GM18526 (cell line): ENCODE measurements around the gene CRACR2B.

Experiments
- POLR2A ChIP-seq: IDR thresholded peaks from 3 replicates; pipeline ENCODE4 v1.6.1; 2011; ENCODE audit not compliant: insufficient read length; ENCODE audit errors: extremely low read depth

CRACR2B gene

DNA sequence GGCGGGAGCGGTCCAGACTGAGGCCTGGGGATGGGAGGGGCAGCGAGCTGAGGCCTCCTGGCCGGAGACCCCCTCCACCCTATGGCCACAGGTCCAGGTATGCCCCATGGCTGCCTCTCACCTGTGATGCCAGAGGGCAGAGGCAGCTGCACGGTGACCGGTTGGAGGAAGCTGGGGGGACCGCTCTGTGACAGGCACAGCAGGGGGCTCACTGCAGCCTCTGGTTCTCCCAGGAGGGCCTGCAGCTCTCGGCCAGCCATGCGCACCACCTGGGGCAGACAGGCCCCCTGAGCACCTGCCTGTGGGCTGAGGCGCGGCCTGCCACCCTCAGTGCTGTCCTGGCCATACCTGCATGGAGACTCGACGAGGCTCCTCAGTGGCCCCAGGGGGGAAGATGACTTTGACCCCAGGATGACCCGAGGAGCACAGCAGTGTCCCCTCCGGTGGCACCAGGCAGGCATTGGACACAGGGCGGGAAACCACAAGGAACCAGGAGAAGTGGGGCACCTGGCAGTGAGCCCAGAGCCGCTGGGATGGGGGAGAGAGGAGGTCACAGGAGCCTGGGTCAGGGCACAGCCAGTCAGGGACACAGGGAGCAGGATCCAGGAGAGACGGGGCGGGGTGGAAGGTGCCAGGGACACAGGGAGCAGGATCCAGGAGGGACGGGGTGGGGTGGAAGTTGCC, 26.5 kb upstream of the CRACR2B start:
- TF ChIP-seq POLR2A: no peak

DNA sequence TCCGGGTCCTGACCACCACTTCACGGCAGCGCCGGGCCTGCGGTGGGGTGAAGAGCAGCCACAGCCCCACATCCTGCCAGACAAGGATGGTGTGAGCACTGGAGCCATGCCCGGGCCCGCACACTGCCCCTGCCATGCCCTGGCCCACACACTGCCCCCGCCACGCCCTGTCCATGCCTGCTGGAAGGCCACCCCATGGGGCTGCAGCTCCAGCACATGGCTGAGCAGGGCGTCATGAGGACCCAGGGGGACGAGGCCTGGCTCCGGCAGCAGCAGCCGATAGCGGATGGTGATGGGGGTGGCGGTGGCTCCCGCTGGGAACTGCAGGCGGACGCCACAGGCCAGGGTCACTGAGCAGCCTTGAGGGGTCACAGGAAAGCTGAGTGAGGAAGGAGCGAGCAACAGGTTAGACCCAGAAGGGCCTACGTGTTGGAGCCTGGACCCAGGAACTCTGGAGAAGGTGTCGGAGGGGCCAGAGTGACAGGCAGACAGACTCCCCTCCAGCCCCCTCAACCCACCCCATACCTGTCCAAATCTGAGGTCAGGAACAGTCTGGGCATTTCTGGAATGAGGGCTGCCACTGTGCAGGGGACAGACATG, 25.6 kb upstream of the CRACR2B start:
- TF ChIP-seq POLR2A: no peak

DNA sequence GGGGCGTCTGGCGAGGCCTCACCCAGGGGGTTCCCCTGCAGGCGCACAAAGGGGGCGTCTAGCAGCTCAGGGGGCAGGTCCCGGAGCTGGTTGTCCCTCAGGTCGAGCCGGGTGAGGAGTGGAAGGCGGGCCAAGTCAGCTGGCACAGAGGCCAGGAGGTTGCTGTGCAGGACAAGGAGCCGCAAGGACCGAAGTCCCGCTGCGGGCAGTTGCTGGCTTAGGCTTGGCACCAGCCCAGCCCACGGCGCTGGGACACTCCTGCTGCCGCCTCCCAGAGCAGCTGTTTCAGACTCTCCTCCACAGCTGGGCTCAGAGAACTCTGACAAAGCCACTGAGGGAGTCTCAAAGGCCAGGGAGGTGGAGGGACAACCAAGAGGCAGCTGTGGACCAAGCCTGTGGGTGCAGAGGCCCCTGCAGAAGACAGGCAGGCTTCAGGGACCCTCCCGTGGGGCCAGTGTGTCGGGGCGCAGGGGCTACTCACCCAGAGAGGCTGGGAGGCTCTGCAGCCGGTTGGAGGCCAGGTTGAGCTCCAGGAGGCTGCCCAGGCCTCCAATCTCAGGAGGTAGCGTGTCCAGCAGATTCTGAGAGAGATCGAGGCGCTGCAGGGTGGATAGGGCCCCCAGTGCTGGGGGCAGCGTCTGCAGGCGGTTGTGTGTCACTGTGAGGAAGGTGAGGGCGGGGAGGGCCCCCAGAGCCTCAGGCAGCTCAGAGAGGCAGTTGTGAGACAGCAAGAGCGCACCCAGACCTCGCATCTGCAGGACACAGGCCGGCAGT, 24.8 kb upstream of the CRACR2B start:
- TF ChIP-seq POLR2A: no peak

DNA sequence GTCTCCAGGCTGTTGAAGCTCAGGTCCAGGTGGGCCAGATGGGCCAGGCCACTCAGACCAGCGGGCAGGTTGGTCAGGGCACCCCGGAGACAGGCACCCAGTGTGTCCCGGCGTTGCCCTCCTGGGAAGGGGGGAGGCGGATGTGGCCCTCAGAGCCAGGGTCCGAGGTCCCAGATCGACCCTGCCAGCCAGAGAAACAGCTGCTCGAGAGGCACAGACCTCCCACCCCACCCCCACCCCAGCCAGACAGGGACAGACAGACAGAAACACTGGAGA, 24.3 kb upstream of the CRACR2B start:
- TF ChIP-seq POLR2A: no peak

DNA sequence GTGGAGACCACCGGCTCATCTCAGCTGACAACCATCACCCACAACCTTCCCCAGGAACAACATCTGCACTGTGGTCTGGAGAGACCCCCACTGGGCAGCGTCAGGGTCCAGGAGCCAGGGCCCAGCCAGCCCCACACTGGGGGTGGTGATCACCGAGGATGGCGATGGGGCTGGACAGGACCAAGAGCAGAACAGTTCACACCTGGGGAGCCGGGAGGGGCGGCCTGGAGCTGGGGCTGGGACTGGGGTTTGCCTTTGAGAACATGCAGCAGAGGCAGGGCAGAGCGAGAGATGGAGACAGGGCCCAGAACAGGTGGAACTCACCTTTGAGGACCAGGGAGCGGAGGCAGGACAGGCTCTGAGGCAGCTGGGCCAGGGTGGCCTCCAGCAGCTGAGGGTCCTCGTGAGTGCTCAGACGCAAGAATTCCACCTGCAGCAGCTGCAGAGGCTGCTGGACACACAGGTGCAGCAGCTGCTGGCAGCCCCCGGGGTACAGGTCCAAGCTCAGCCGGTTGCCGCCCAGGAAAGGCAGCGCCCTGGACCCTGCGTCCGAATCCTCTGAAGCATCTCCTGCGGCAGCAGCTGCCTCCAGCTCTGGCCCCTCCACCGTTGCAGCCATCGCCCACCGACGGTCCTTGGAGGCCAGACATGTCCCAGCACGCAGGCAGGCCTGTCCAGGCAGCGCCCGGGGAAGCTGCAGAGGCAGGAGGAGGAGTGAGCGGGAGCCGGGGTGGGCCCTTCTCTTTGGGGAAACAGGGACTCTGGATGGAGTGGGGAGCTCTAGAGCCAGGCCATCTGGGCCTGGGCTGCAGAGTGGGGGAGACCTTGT, 23.7 kb upstream of the CRACR2B start:
- no peak for TF ChIP-seq POLR2A

DNA sequence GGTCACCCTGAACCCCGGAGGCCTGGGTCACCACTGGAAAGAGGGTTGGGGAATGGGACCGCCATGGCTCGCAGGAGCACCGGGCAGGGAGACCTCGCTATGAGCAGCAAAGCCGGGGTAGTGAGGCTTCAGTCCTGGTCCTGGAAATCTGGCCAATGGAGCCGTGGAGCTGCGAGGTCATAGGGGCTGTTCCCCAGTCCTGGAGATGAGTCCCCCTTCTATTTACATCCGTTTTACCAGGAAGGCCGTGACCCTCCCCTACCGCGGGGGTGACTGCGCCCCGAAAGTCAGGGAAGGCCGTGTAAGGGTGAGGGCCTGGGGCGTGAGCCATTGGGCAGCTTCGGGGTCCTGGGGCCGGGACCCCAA, 23.1 kb upstream of the CRACR2B start:
- no peak for TF ChIP-seq POLR2A

DNA sequence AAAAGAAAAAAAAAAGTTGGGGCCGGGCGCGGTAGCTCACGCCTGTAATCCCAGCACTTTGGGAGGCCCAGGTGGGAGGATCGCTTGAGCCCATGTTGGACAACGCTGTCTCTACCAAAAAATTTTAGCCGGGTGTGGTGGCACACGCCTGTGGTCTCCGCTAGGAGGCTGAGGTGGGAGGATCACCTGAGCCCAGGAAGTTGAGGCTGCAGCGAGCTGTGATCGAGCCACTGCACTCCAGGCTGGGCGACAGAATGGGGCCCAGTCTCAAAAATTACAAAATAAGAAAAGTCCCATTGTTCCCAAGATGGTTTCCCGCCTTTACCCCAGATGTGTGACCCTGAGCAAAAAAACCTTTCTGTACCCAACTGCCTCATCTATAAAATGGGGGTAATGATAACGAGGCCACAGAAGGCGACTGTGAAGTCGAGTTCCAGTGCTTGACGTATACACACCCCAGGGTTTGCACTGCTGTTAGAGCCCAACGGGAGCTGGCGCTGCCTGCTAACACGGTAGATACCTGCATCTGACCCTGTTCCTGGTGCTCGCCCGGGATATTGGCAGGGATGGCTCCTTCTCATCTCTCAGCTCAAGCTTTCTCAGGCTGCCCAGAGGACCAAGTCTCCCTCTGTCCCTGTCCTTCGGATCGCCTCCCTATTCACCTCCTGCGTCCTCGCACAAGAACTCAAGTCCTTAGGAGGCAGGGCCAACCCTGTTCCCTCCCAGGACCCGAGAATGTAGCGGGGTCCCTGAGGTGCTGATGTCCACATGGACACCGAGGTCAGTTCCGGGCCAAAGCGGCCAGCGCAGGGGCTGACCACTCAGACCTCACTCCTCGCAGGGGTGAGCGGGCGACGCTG, 19.1 kb upstream of the CRACR2B start:
- TF ChIP-seq POLR2A: no peak

DNA sequence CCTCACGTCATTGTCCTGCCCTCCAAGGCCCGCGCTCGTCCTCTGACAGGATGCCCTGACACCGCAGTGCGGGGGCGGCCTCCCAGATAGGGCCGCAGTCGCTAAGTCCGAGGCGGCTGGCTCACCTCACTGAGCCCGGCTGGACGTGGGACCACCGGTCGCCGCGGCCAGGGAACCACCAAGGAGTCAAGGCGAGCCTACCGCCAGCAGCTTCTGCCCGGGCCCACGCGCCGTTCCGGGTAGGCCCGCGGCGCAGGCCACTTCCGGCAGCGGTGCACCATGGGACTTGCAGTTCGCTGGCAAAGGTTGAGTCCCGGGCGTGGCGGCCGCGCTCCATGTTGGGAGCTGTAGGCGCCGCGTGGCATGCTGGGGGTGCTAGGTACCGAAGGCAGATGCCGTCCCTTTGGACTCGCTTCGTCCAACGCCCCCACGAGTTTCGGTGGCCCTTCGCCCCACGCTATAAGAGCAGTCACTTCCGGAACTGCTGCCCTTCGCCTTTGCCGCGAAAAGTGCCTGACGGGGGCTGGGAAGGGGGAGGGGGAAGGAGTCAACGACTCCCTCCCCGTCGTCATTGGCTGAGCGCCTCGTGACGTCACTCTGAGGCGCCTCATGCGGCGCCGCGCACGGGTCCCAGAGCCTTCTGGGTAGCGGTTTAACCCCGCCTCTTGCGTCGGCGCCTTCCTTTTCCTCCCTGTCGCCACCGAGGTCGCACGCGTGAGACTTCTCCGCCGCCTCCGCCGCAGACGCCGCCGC, 18.3 kb upstream of the CRACR2B start, which contains the start of gene RPLP2:
TSS of gene RPLP2 (plus strand) at position 681 of the 753 bp plus-strand sequence. CDS start 268 bp downstream, outside the sequence.
- TF ChIP-seq POLR2A: peak; percentile 93

DNA sequence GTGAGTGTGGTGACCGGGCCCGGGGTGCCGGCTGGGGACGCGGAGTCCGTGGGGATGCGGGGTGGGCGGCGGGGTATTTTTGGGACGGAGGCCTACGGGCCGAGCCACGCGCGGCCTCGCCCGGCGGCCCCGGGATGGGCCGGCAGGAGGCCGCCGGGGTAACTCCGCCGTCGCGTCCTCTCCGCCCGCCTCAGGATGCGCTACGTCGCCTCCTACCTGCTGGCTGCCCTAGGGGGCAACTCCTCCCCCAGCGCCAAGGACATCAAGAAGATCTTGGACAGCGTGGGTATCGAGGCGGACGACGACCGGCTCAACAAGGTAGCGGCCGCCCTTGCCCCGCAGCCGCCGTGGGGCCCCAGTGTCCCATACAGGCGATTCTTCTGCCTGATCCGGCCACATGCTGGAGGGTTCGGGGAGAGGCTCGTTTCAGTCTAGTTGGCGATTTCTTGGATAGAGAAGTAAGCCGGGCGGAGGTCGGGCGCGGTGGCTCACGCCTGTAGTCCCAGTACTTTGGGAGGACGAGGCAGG, 17.6 kb upstream of the CRACR2B start:
- no peak for TF ChIP-seq POLR2A

DNA sequence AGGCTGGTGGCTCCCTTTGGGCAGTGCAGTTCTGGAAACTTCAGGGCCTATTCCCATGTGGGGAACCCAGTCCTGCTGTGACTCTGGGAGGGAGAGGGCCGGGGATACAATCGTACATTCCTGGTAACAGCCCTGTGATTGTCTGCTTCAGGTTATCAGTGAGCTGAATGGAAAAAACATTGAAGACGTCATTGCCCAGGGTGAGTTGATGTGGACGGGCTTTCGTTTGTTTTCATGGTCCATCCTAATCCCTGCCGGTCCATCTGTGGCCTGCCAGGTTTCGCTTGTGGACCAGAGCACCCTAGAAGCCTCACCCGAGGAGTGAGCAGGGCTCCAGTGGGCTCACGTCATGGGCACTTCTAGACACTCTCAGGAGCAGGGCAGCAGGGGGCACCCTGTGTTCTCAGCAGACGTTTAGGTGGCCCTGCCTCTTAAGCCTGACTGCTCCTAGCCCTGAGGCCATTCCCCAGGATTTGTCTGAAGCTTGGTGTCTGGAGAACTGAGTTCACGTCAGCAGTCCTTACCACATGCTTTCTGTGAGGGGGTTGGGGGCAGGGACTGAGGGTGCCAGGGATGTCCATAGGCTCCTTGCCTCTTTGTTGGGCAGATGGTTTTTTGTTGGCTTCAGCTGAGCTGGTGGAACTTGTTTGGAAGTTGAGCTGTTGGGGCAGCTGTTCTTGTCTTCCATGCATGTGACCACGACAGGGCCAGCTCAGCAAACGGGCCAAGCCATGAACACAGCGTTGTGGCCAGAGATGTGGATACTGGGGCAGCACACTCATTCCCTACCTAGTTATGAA, 16.1 kb upstream of the CRACR2B start:
- TF ChIP-seq POLR2A: no peak

DNA sequence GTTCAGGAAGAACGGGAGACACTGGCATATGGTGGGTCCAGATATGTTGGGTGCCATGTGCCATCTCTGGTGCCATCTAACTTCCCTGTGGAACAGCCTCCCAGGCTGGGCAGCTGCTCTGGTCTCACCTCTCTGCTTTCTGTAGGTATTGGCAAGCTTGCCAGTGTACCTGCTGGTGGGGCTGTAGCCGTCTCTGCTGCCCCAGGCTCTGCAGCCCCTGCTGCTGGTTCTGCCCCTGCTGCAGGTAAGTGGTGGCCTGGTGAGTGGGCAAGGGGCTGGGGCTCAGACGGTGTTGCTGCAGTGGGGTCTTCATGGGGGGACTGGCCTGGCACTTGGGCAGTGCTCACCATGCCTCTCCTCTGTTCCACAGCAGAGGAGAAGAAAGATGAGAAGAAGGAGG, 15.3 kb upstream of the CRACR2B start:
- no peak for TF ChIP-seq POLR2A

DNA sequence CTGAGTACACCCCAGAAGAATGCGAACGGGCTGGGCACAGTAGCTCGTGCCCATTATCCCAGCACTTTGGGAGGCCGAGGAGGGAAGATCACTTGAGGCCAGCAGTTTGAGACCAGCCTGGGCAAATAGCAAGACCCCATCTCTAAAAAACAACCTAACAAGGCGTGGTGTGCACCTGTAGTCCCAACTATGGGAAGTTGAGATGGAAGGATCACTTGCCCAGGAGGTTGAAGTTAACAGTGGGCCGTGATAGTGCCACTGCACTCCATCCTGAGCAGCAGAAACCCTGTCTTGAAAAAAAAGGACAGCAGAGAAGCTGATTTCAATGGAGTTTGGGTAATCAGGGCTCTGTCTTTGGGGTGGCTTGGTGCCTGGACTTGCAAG, 14.7 kb upstream of the CRACR2B start:
- no peak for TF ChIP-seq POLR2A
